ENCODE data around the gene UNC5C. TPM values are rescaled to one million over a fixed set of nuclear protein-coding genes. Genes with fewer than 3 reads are reported as not detected.

UNC5C gene
- total RNA-seq, 2 experiments from 2014 or later, result not detected

GRCh38 chr4:95428291-95429070, 120.3 kb downstream of the UNC5C start:
- peaks cover 5% of the 10 kb centered on the region for H3K27me3 Mint-ChIP-seq
- H3K4me1 Mint-ChIP-seq, result peaks cover 9% of the 10 kb centered on the region
- no peak overlapping the region for H3K27ac Mint-ChIP-seq
- no peak overlapping the region for H3K4me3 Mint-ChIP-seq
- no peak for DNase-seq
- no peaks in the 10 kb centered on the region for H3K9me3 Mint-ChIP-seq
- H3K36me3 Mint-ChIP-seq, result no peaks in the 10 kb centered on the region

GRCh38 chr4:95426455-95426854, 122.3 kb downstream of the UNC5C start:
- Mint-ChIP-seq H3K9me3 (no peaks in the 10 kb centered on the region), H3K27me3 (peaks cover 5% of the 10 kb centered on the region), H3K4me3 (no peak overlapping the region), H3K4me1 (peaks cover 9% of the 10 kb centered on the region), H3K36me3 (no peaks in the 10 kb centered on the region), H3K27ac (no peak overlapping the region)
- no peak for DNase-seq

- peaks cover 2% of the 10 kb centered on the region for H3K4me1 Mint-ChIP-seq
- no peaks in the 10 kb centered on the region for H3K9me3 Mint-ChIP-seq
- DNase-seq, result no peak
- H3K27ac Mint-ChIP-seq, result no peak overlapping the region
- no peaks in the 10 kb centered on the region for H3K27me3 Mint-ChIP-seq
- H3K4me3 Mint-ChIP-seq, result no peak overlapping the region
- H3K36me3 Mint-ChIP-seq, result no peaks in the 10 kb centered on the region
Measured at GRCh38 chr4:95422436-95422835, 126.3 kb downstream of the UNC5C start.

GRCh38 chr4:95421869-95422268, 126.9 kb downstream of the UNC5C start:
- H3K27ac Mint-ChIP-seq, result no peak overlapping the region
- H3K27me3 Mint-ChIP-seq, result no peaks in the 10 kb centered on the region
- H3K36me3 Mint-ChIP-seq, result no peaks in the 10 kb centered on the region
- H3K9me3 Mint-ChIP-seq, result no peaks in the 10 kb centered on the region
- no peak for DNase-seq
- no peak overlapping the region for H3K4me3 Mint-ChIP-seq
- H3K4me1 Mint-ChIP-seq, result no peaks in the 10 kb centered on the region

- Mint-ChIP-seq H3K4me3 (no peak overlapping the region), H3K36me3 (no peaks in the 10 kb centered on the region), H3K27me3 (no peaks in the 10 kb centered on the region), H3K4me1 (no peaks in the 10 kb centered on the region), H3K27ac (no peak overlapping the region), H3K9me3 (no peaks in the 10 kb centered on the region)
- no peak for DNase-seq
Measured at GRCh38 chr4:95417531-95417930, 131.2 kb downstream of the UNC5C start.

- Mint-ChIP-seq H3K27ac (no peak overlapping the region), H3K27me3 (no peaks in the 10 kb centered on the region), H3K36me3 (no peaks in the 10 kb centered on the region), H3K9me3 (no peaks in the 10 kb centered on the region), H3K4me3 (no peak overlapping the region), H3K4me1 (no peaks in the 10 kb centered on the region)
- DNase-seq, result no peak
Measured at GRCh38 chr4:95415346-95415771, 133.4 kb downstream of the UNC5C start.

GRCh38 chr4:95411371-95412088, 137.2 kb downstream of the UNC5C start:
- H3K27ac Mint-ChIP-seq, result no peak overlapping the region
- H3K4me3 Mint-ChIP-seq, result no peak overlapping the region
- no peaks in the 10 kb centered on the region for H3K4me1 Mint-ChIP-seq
- no peaks in the 10 kb centered on the region for H3K9me3 Mint-ChIP-seq
- no peaks in the 10 kb centered on the region for H3K27me3 Mint-ChIP-seq
- DNase-seq, result no peak
- no peaks in the 10 kb centered on the region for H3K36me3 Mint-ChIP-seq

GRCh38 chr4:95410387-95410977, 138.3 kb downstream of the UNC5C start:
- H3K27me3 Mint-ChIP-seq, result no peaks in the 10 kb centered on the region
- no peaks in the 10 kb centered on the region for H3K9me3 Mint-ChIP-seq
- H3K4me1 Mint-ChIP-seq, result no peaks in the 10 kb centered on the region
- H3K4me3 Mint-ChIP-seq, result no peak overlapping the region
- no peak for DNase-seq
- H3K27ac Mint-ChIP-seq, result no peak overlapping the region
- H3K36me3 Mint-ChIP-seq, result no peaks in the 10 kb centered on the region

- Mint-ChIP-seq H3K9me3 (no peaks in the 10 kb centered on the region), H3K27me3 (no peaks in the 10 kb centered on the region), H3K27ac (no peak overlapping the region), H3K4me1 (no peaks in the 10 kb centered on the region), H3K36me3 (no peaks in the 10 kb centered on the region), H3K4me3 (no peak overlapping the region)
- DNase-seq, result no peak
Measured at GRCh38 chr4:95409750-95410149, 139.0 kb downstream of the UNC5C start.

GRCh38 chr4:95409127-95409526, 139.6 kb downstream of the UNC5C start:
- H3K27ac Mint-ChIP-seq, result no peak overlapping the region
- no peaks in the 10 kb centered on the region for H3K9me3 Mint-ChIP-seq
- H3K4me1 Mint-ChIP-seq, result no peaks in the 10 kb centered on the region
- H3K27me3 Mint-ChIP-seq, result no peaks in the 10 kb centered on the region
- H3K36me3 Mint-ChIP-seq, result no peaks in the 10 kb centered on the region
- no peak for DNase-seq
- H3K4me3 Mint-ChIP-seq, result no peak overlapping the region

- DNase-seq, result no peak
- Mint-ChIP-seq H3K4me1 (no peaks in the 10 kb centered on the region), H3K36me3 (no peaks in the 10 kb centered on the region), H3K27ac (no peak overlapping the region), H3K4me3 (no peak overlapping the region), H3K27me3 (no peaks in the 10 kb centered on the region), H3K9me3 (no peaks in the 10 kb centered on the region)
Measured at GRCh38 chr4:95402299-95402698, 146.5 kb downstream of the UNC5C start.

- Mint-ChIP-seq H3K4me3 (no peak overlapping the region), H3K4me1 (no peaks in the 10 kb centered on the region), H3K9me3 (no peaks in the 10 kb centered on the region), H3K27me3 (no peaks in the 10 kb centered on the region), H3K36me3 (no peaks in the 10 kb centered on the region), H3K27ac (no peak overlapping the region)
- no peak for DNase-seq
Measured at GRCh38 chr4:95398217-95398616, 150.6 kb downstream of the UNC5C start.

- Mint-ChIP-seq H3K4me1 (no peaks in the 10 kb centered on the region), H3K27ac (no peak overlapping the region), H3K4me3 (no peak overlapping the region), H3K9me3 (no peaks in the 10 kb centered on the region), H3K27me3 (no peaks in the 10 kb centered on the region), H3K36me3 (no peaks in the 10 kb centered on the region)
- no peak for DNase-seq
Measured at GRCh38 chr4:95394752-95395306, 153.9 kb downstream of the UNC5C start.

GRCh38 chr4:95393821-95394220, 155.0 kb downstream of the UNC5C start:
- Mint-ChIP-seq H3K4me3 (no peak overlapping the region), H3K27ac (no peak overlapping the region), H3K4me1 (no peaks in the 10 kb centered on the region), H3K27me3 (no peaks in the 10 kb centered on the region), H3K9me3 (no peaks in the 10 kb centered on the region), H3K36me3 (no peaks in the 10 kb centered on the region)
- DNase-seq, result no peak

- DNase-seq, result no peak
- Mint-ChIP-seq H3K27ac (no peak overlapping the region), H3K4me1 (no peaks in the 10 kb centered on the region), H3K4me3 (no peak overlapping the region), H3K27me3 (peaks cover 5% of the 10 kb centered on the region), H3K9me3 (no peaks in the 10 kb centered on the region), H3K36me3 (no peaks in the 10 kb centered on the region)
Measured at GRCh38 chr4:95388911-95389310, 159.9 kb downstream of the UNC5C start.

Measured in activated naive CD8-positive, alpha-beta T cell treated with anti-CD3 and anti-CD28 coated beads for 36 hours (primary cell).